ENCODE results near the gene AIFM2.

AIFM2 gene

DNA sequence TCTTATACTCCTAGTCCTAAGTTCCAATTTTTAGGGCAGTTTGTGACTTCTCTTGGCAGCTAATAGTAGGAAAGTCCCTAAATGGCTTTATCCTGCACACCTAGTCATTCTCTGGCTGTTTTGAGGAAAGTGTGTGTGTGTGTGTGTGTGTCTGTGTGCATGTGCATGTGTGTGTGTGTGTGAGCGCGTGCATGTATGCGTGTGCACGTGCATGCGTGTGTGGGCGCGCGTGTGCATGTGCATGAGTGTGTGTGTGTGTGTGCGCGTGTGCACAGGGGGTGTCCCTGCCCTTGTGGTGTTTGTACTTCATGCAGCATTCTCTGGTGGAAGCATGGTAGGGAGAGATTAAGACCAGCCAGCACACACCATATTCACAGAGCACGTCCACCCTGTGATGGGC, 61.8 kb downstream of the AIFM2 start:
- no peak for TF ChIP-seq CSDC2 (CRISPR knock-in tag; IDR thresholded peaks at IDR 0.05)
- TF ChIP-seq, protein P1, sequence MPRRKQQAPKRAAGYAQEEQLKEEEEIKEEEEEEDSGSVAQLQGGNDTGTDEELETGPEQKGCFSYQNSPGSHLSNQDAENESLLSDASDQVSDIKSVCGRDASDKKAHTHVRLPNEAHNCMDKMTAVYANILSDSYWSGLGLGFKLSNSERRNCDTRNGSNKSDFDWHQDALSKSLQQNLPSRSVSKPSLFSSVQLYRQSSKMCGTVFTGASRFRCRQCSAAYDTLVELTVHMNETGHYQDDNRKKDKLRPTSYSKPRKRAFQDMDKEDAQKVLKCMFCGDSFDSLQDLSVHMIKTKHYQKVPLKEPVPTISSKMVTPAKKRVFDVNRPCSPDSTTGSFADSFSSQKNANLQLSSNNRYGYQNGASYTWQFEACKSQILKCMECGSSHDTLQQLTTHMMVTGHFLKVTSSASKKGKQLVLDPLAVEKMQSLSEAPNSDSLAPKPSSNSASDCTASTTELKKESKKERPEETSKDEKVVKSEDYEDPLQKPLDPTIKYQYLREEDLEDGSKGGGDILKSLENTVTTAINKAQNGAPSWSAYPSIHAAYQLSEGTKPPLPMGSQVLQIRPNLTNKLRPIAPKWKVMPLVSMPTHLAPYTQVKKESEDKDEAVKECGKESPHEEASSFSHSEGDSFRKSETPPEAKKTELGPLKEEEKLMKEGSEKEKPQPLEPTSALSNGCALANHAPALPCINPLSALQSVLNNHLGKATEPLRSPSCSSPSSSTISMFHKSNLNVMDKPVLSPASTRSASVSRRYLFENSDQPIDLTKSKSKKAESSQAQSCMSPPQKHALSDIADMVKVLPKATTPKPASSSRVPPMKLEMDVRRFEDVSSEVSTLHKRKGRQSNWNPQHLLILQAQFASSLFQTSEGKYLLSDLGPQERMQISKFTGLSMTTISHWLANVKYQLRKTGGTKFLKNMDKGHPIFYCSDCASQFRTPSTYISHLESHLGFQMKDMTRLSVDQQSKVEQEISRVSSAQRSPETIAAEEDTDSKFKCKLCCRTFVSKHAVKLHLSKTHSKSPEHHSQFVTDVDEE (CRISPR knock-in tag; IDR thresholded peaks at IDR 0.05): no peak
- no peak for TF ChIP-seq ZC3H10 (CRISPR knock-in tag; IDR thresholded peaks at IDR 0.05)
- no peak for TF ChIP-seq SNAI2 (CRISPR knock-in tag; IDR thresholded peaks at IDR 0.05)
- no peak for TF ChIP-seq BACH2 (CRISPR knock-in tag; IDR thresholded peaks at IDR 0.05; ENCODE audit: borderline replicate concordance)
- no peak for TF ChIP-seq GLIS3 (CRISPR knock-in tag; IDR thresholded peaks at IDR 0.05)
- TF ChIP-seq ZNF565 (CRISPR knock-in tag; conservative IDR thresholded peaks at IDR 0.05; ENCODE audit: low read depth): no peak
- no peak for TF ChIP-seq CSRNP3 (CRISPR knock-in tag; IDR thresholded peaks at IDR 0.05)
- no peak for TF ChIP-seq TOX (CRISPR knock-in tag; IDR thresholded peaks at IDR 0.05; ENCODE audit: borderline replicate concordance)
- no peak for TF ChIP-seq ISL1 (CRISPR knock-in tag; IDR thresholded peaks at IDR 0.05)
- TF ChIP-seq ZNF8 (CRISPR knock-in tag; IDR thresholded peaks at IDR 0.05): no peak
- TF ChIP-seq, protein P2, sequence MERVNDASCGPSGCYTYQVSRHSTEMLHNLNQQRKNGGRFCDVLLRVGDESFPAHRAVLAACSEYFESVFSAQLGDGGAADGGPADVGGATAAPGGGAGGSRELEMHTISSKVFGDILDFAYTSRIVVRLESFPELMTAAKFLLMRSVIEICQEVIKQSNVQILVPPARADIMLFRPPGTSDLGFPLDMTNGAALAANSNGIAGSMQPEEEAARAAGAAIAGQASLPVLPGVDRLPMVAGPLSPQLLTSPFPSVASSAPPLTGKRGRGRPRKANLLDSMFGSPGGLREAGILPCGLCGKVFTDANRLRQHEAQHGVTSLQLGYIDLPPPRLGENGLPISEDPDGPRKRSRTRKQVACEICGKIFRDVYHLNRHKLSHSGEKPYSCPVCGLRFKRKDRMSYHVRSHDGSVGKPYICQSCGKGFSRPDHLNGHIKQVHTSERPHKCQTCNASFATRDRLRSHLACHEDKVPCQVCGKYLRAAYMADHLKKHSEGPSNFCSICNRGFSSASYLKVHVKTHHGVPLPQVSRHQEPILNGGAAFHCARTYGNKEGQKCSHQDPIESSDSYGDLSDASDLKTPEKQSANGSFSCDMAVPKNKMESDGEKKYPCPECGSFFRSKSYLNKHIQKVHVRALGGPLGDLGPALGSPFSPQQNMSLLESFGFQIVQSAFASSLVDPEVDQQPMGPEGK (CRISPR knock-in tag; IDR thresholded peaks at IDR 0.05; ENCODE audit: borderline replicate concordance): no peak
- ATAC-seq: no peak

- TF ChIP-seq, protein P3, sequence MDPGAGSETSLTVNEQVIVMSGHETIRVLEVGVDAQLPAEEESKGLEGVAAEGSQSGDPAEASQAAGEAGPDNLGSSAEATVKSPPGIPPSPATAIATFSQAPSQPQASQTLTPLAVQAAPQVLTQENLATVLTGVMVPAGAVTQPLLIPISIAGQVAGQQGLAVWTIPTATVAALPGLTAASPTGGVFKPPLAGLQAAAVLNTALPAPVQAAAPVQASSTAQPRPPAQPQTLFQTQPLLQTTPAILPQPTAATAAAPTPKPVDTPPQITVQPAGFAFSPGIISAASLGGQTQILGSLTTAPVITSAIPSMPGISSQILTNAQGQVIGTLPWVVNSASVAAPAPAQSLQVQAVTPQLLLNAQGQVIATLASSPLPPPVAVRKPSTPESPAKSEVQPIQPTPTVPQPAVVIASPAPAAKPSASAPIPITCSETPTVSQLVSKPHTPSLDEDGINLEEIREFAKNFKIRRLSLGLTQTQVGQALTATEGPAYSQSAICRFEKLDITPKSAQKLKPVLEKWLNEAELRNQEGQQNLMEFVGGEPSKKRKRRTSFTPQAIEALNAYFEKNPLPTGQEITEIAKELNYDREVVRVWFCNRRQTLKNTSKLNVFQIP (CRISPR knock-in tag; IDR thresholded peaks at IDR 0.05; ENCODE audit: borderline replicate concordance, low read depth): no peak
- TF ChIP-seq ZFP3 (CRISPR knock-in tag; IDR thresholded peaks at IDR 0.05): no peak
- TF ChIP-seq ZFP30 (CRISPR knock-in tag; IDR thresholded peaks at IDR 0.05): no peak
- no peak for TF ChIP-seq BACH2 (CRISPR knock-in tag; IDR thresholded peaks at IDR 0.05; ENCODE audit: borderline replicate concordance)
- TF ChIP-seq PPARA (CRISPR knock-in tag; IDR thresholded peaks at IDR 0.05; ENCODE audit: borderline replicate concordance): no peak
- TF ChIP-seq TOX (CRISPR knock-in tag; IDR thresholded peaks at IDR 0.05; ENCODE audit: borderline replicate concordance): no peak
- ATAC-seq: no peak
Observed at GRCh38 chr10:70069346-70069745, 63.3 kb downstream of the AIFM2 start.

DNA sequence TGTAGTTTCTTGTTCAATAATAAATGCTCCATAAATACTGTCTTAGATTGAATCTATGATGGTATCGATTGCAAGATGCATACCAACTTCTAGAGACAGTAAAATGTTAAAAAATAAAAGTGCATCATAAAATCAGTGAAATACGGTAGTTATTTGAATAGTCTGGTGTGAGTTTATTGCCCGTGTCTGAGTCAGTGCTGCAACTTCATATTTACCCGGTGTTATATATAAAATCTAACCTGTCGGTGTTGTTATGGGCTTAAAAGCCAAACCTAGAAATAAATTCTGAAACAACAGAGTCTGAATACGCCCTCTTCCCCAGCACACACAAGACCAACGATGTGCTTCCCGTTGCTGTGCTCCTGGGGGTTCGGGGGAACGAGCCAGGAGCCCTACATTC, 63.7 kb downstream of the AIFM2 start:
- ATAC-seq: no peak
- TF ChIP-seq ISL1 (CRISPR knock-in tag; IDR thresholded peaks at IDR 0.05) (no peak), CSDC2 (CRISPR knock-in tag; IDR thresholded peaks at IDR 0.05) (no peak), CREB5 (CRISPR knock-in tag; IDR thresholded peaks at IDR 0.05; ENCODE audit: low read depth) (no peak), ZNF8 (CRISPR knock-in tag; IDR thresholded peaks at IDR 0.05) (no peak), TOX (CRISPR knock-in tag; IDR thresholded peaks at IDR 0.05; ENCODE audit: borderline replicate concordance) (no peak), BACH2 (CRISPR knock-in tag; IDR thresholded peaks at IDR 0.05; ENCODE audit: borderline replicate concordance) (no peak), ZNF70 (CRISPR knock-in tag; IDR thresholded peaks at IDR 0.05) (no peak), GLIS3 (CRISPR knock-in tag; IDR thresholded peaks at IDR 0.05) (no peak), SNAI2 (CRISPR knock-in tag; IDR thresholded peaks at IDR 0.05) (no peak), PPARA (CRISPR knock-in tag; IDR thresholded peaks at IDR 0.05; ENCODE audit: borderline replicate concordance) (no peak), ZNF565 (CRISPR knock-in tag; conservative IDR thresholded peaks at IDR 0.05; ENCODE audit: low read depth) (no peak), ARNTL (CRISPR knock-in tag; IDR thresholded peaks at IDR 0.05; ENCODE audit: borderline replicate concordance, low read depth) (no peak), TCF4 (CRISPR knock-in tag; IDR thresholded peaks at IDR 0.05; ENCODE audit: borderline replicate concordance) (no peak), ZC3H10 (CRISPR knock-in tag; IDR thresholded peaks at IDR 0.05) (no peak)
- TF ChIP-seq, protein P3 (CRISPR knock-in tag; IDR thresholded peaks at IDR 0.05; ENCODE audit: borderline replicate concordance, low read depth): no peak
- TF ChIP-seq, protein P2 (CRISPR knock-in tag; IDR thresholded peaks at IDR 0.05; ENCODE audit: borderline replicate concordance): no peak

Data from SK-N-SH treated with all-trans-retinoic acid at 6 μM for 48 hours (cell line).